HG03066 (cell line): ENCODE results near the gene ANKRD27.

ENCODE experiments used
- ATAC-seq: cut with Tn5 transposase; IDR thresholded peaks from one replicate; pipeline ENCODE4 v1.9.1; 2021; ENCODE audit warnings: low read depth; ENCODE audit not compliant: unreplicated experiment

The ANKRD27 gene

DNA sequence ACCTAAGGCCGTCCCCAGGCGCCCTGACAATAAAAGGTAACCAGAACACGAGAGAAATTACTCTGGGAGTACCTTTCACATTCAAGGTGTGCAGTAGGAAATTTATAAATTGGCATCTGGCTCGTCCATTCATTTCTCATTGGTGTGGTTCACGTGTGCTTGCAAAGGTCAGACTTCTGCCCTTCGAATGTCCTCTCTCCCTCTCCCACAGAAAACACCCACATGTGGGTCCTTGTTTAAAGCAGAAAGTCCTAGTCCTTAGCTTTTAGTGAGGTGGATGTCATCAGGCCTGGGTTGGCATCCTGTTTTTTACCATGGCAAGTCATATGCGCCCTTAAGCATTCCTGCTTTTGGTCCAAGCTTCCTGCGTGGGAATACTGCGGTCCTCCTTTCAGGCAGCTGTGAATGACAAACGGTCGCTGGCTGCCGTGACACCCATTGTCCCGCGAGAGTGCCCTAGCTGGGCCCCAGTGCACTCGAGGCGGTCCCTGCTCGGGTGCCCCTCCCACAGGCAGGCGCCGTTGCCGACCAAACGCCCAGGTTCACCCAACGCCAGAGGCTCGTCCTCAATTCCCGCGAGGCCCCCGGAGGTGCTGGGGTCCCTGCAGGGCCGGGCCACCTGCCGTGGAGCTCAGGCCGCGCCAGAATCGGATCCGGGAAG lies 16.4 kb upstream of the ANKRD27 start, which contains the start of gene NUDT19:
Gene NUDT19, plus strand, starts transcription at position 531 of the 661 bp plus-strand sequence. CDS start 140 bp downstream, outside the sequence.
- peak; percentile 86 for ATAC-seq

DNA sequence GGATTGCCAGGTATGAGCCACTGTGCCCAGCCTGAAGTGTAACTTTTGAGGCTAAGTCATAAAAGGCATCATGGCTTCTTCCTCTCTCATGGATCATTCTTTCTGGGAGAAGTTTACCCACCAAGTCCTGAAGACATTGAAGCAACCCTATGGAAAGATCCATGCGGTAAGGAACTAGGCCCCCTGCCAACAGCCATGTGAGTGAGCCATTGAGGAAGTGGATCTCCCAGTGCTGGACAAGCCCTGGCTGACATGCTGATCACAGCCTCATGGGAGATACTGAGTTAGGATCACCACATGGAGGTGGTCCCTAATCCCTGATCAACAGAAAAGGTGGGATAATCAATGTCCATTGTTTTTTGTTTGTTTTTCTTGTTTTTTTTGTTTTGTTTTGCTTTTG lies 13.3 kb upstream of the ANKRD27 start:
- no peak for ATAC-seq

- no peak for ATAC-seq
These were observed 12.7 kb upstream of the ANKRD27 start for GRCh38 chr19:32687681-32688080.

- no peak for ATAC-seq
These were observed 12.0 kb upstream of the ANKRD27 start for GRCh38 chr19:32686847-32687475.

- no peak for ATAC-seq
These were observed 7.3 kb upstream of the ANKRD27 start for GRCh38 chr19:32682317-32682716.

DNA sequence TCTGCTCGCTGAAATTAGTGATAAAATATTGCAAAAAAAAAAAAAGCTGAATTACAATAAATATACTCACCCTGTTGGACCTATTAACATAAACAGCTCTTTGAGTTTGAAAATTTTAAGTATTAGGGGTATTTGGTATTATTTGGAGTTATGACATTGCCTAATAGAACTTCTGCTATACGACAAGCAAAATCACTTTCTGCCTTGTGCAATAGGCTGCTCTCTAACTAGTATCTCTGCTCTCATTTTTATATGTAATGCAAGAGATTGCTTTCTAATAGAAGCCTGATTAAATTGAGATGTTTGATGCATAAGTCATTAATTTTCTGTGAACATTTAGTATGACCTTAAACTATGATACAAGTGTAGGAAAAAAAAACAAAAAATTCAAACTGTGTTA lies 6.0 kb upstream of the ANKRD27 start:
- no peak for ATAC-seq

GRCh38 chr19:32677657-32678056 lies 2.7 kb upstream of the ANKRD27 start:
- ATAC-seq = no peak

DNA sequence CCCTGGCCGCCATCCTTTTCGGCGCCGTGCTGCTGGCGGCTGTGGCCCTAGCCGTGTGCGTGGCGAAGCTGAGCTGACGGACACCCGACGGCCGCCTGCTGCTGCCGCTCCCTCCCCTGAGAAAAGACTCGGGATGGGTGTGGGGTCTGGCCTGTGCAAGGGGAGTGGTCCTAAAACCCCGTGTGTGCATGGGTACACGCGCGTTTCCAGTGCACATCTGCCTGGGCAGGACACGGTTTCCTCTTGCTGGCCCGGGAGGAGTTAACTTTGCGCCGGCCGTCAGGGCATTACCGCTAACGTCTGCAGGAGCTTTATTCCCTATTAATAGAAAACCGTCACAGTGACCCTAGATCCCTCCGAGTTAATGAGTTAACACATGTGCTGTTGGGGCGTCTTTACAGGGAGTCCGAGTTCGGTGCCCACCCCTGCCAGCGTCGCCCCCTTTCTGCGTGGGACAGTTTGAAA lies 1.9 kb upstream of the ANKRD27 start:
- no peak for ATAC-seq

GRCh38 chr19:32676186-32676894 lies 1.4 kb upstream of the ANKRD27 start:
- ATAC-seq = no peak

GRCh38 chr19:32675720-32676185 lies 773 bp upstream of the ANKRD27 start, which contains the start of gene RGS9BP:
TSS of gene RGS9BP (plus strand) at chr19:32675848. CDS start at chr19:32676264, 416 bp downstream.
- no peak for ATAC-seq

- no peak for ATAC-seq
These were observed 638 bp downstream of the ANKRD27 start for GRCh38 chr19:32674153-32674930.

DNA sequence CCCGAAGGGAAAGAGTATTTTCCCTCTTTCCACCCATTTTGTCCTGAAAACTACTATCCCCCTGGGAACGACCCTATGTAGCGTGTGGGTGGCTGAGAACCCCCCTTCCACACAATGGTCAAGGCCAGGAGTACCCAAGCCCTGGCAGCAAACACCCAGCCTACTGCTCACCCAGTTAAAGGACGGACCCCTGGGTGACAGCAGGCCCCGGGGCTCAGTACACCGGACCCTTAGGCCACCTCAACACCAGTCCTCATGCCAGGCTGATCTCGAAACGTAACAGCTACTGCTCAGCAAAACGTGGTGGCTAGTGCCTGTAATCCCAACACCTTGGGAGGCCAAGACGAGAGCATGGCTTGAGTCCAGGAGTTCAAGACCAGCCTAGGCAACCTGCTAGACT lies 1.4 kb downstream of the ANKRD27 start:
- ATAC-seq = no peak

DNA sequence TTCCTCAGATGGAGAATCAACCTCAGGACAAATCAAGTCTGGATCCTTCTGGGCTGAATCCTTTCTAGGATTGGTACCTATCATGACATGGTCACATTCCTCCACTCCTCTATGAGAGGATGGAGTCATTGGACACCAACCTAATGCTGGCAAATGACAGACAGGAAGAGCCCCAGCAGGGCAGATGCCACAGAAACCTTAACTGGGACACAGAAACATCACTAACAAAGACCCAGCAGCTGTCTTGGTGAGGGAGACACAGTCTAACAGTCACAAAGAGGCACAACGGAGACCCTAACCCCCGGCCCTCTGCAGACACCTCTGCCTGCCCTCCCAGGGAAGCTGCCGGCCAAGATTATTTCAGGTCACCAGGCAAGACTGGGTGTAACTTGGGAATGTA lies 2.1 kb downstream of the ANKRD27 start:
- ATAC-seq = no peak

GRCh38 chr19:32671883-32672593 lies 2.9 kb downstream of the ANKRD27 start:
- no peak for ATAC-seq

DNA sequence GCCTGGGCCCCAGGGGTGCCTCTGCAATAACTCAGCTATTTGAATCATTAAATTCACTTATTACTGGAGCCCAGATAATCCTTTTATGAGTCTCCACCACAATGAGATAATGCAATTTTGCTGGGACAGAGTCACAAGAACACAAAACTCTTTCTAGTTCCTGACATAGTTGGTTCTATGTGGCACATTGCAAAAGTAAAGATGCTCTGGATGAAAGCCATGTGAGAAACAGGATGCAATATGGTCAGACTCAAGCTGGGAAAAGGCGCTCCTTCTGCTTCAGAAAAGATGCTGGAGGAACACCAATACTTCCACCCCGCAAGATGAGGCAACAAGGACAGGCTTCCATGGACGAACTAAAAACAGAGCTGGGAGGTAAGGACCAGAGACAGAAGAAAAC lies 5.7 kb downstream of the ANKRD27 start:
- ATAC-seq = no peak

DNA sequence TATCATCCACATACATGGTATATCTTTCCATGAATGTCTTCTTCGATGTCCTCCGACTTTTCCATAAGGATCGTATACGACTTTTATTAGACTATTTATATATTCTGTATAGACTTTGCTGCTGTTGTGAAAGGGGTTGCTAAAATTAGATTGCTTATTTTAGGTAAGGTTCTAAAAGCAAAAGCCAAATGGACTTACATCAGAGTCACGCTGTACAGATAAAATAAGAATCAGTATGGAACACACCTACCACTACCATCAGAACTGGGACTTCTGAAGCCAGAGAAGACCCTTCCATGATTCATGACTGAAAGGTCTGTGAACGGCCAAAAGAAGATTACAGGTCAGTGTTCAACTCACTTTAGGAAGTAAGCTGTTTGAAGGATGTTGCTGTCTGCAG lies 8.9 kb downstream of the ANKRD27 start:
- no peak for ATAC-seq

DNA sequence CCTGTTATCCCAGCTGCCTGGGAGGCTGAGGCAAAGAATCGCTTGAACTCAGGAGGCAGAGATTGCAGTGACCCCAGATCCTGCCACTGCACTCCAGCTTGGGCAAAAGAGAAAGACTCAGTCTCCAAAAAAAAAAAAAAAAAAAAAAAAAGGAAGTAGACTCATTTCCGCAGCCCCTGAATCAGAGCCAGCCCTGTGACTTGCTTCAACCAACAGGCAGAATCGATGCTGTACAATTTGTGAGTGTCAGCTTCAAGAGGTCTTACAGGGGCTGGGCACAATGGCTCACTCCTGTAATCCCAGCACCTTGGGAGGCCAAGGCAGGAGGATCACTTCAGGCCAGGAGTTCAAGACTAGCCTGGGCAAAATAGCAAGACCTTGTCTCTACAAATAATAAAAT lies 12.8 kb downstream of the ANKRD27 start:
- no peak for ATAC-seq

GRCh38 chr19:32661318-32661717 lies 13.7 kb downstream of the ANKRD27 start:
- ATAC-seq = no peak

- no peak for ATAC-seq
These were observed 16.5 kb downstream of the ANKRD27 start for GRCh38 chr19:32658527-32658926.

GRCh38 chr19:32658075-32658474 lies 16.9 kb downstream of the ANKRD27 start:
- ATAC-seq = no peak
